ENCODE data around the gene SND1. TPM values are rescaled to one million over a fixed set of nuclear protein-coding genes. Genes with fewer than 3 reads are reported as not detected.

The SND1 gene
- total and polyA plus RNA-seq, 2 donors = 55.1 to 104 TPM

GRCh38 chr7:127858915-127859189 is 206.9 kb downstream of the SND1 start:
- H3K4me1 ChIP-seq (ENCODE audit: control insufficient read depth in 2 of 2, insufficient read depth in 2 of 2, low read length in 2 of 2) = peaks cover 8 to 11% of the 10 kb centered on the region in 2 donors
- H3K27me3 ChIP-seq (ENCODE audit: control insufficient read depth in 2 of 2, insufficient read depth in 1 of 2, low read length in 1 of 2) = peaks cover 25 to 30% of the 10 kb centered on the region in 2 donors
- no peaks in the 10 kb centered on the region for H3K9me3 ChIP-seq (ENCODE audit: control insufficient read depth in 2 of 2, insufficient read depth in 1 of 2, low read length in 1 of 2)
- no peak overlapping the region for H3K4me3 ChIP-seq (ENCODE audit: low read length in 2 of 2)
- DNase-seq (ENCODE audit: low read depth in 6 of 9, low spot score in 9 of 9) = no peak
- peaks cover 0 to 2% of the 10 kb centered on the region in 2 donors for H3K36me3 ChIP-seq (ENCODE audit: control insufficient read depth in 2 of 2, insufficient read depth in 2 of 2, low read length in 1 of 2)
- WGBS = 94% methylated on average over 1 of the region's 1 CpG
- H3K27ac ChIP-seq (ENCODE audit: low read depth in 1 of 2, low read length in 1 of 2) = no peak overlapping the region

GRCh38 chr7:127859330-127859729 is 207.3 kb downstream of the SND1 start:
- Histone ChIP-seq H3K27ac (ENCODE audit: low read depth in 1 of 2, low read length in 1 of 2) (no peak overlapping the region), H3K27me3 (ENCODE audit: control insufficient read depth in 2 of 2, insufficient read depth in 1 of 2, low read length in 1 of 2) (peaks cover 25% of the 10 kb centered on the region in 2 donors)
- 54% methylated on average over 1 of the region's 1 CpG for WGBS

GRCh38 chr7:127862525-127862924 is 210.5 kb downstream of the SND1 start:
- DNase-seq (ENCODE audit: low read depth in 6 of 9, low spot score in 9 of 9) = no peak
- 97% methylated on average over 5 of the region's 5 CpGs for WGBS
- H3K36me3 ChIP-seq (ENCODE audit: control insufficient read depth in 2 of 2, insufficient read depth in 2 of 2, low read length in 1 of 2) = peaks cover 0 to 2% of the 10 kb centered on the region in 2 donors
- no peak overlapping the region for H3K27ac ChIP-seq (ENCODE audit: low read depth in 1 of 2, low read length in 1 of 2)
- no peak overlapping the region for H3K4me3 ChIP-seq (ENCODE audit: low read length in 2 of 2)
- peaks cover 0 to 3% of the 10 kb centered on the region in 2 donors for H3K4me1 ChIP-seq (ENCODE audit: control insufficient read depth in 2 of 2, insufficient read depth in 2 of 2, low read length in 2 of 2)
- H3K9me3 ChIP-seq (ENCODE audit: control insufficient read depth in 2 of 2, insufficient read depth in 1 of 2, low read length in 1 of 2) = no peaks in the 10 kb centered on the region
- peaks cover 16 to 22% of the 10 kb centered on the region in 2 donors for H3K27me3 ChIP-seq (ENCODE audit: control insufficient read depth in 2 of 2, insufficient read depth in 1 of 2, low read length in 1 of 2)

More at GRCh38 chr7:127859330-127859729, 207.3 kb downstream of the SND1 start:
- Histone ChIP-seq H3K4me3 (ENCODE audit: low read length in 2 of 2) (no peak overlapping the region), H3K4me1 (ENCODE audit: control insufficient read depth in 2 of 2, insufficient read depth in 2 of 2, low read length in 2 of 2) (peaks cover 8 to 11% of the 10 kb centered on the region in 2 donors), H3K9me3 (ENCODE audit: control insufficient read depth in 2 of 2, insufficient read depth in 1 of 2, low read length in 1 of 2) (no peaks in the 10 kb centered on the region), H3K36me3 (ENCODE audit: control insufficient read depth in 2 of 2, insufficient read depth in 2 of 2, low read length in 1 of 2) (peaks cover 0 to 2% of the 10 kb centered on the region in 2 donors)
- no peak for DNase-seq (ENCODE audit: low read depth in 6 of 9, low spot score in 9 of 9)

GRCh38 chr7:127863082-127863481 is 211.1 kb downstream of the SND1 start:
- Histone ChIP-seq H3K27ac (ENCODE audit: low read depth in 1 of 2, low read length in 1 of 2) (no peak overlapping the region), H3K4me1 (ENCODE audit: control insufficient read depth in 2 of 2, insufficient read depth in 2 of 2, low read length in 2 of 2) (no peaks in the 10 kb centered on the region), H3K36me3 (ENCODE audit: control insufficient read depth in 2 of 2, insufficient read depth in 2 of 2, low read length in 1 of 2) (peaks cover 0 to 2% of the 10 kb centered on the region in 2 donors), H3K4me3 (ENCODE audit: low read length in 2 of 2) (no peak overlapping the region), H3K9me3 (ENCODE audit: control insufficient read depth in 2 of 2, insufficient read depth in 1 of 2, low read length in 1 of 2) (no peaks in the 10 kb centered on the region), H3K27me3 (ENCODE audit: control insufficient read depth in 2 of 2, insufficient read depth in 1 of 2, low read length in 1 of 2) (peaks cover 10 to 22% of the 10 kb centered on the region in 2 donors)
- DNase-seq (ENCODE audit: low read depth in 6 of 9, low spot score in 9 of 9) = no peak
- 96% methylated on average over 3 of the region's 3 CpGs for WGBS

GRCh38 chr7:127865466-127865865 is 213.5 kb downstream of the SND1 start:
- no peak overlapping the region for H3K4me3 ChIP-seq (ENCODE audit: low read length in 2 of 2)
- H3K27ac ChIP-seq (ENCODE audit: low read depth in 1 of 2, low read length in 1 of 2) = no peak overlapping the region
- no peaks in the 10 kb centered on the region for H3K9me3 ChIP-seq (ENCODE audit: control insufficient read depth in 2 of 2, insufficient read depth in 1 of 2, low read length in 1 of 2)
- WGBS = 65% methylated on average over 1 of the region's 1 CpG
- H3K4me1 ChIP-seq (ENCODE audit: control insufficient read depth in 2 of 2, insufficient read depth in 2 of 2, low read length in 2 of 2) = no peaks in the 10 kb centered on the region
- no peak for DNase-seq (ENCODE audit: low read depth in 6 of 9, low spot score in 9 of 9)
- peaks cover 0 to 4% of the 10 kb centered on the region in 2 donors for H3K27me3 ChIP-seq (ENCODE audit: control insufficient read depth in 2 of 2, insufficient read depth in 1 of 2, low read length in 1 of 2)
- peaks cover 0 to 2% of the 10 kb centered on the region in 2 donors for H3K36me3 ChIP-seq (ENCODE audit: control insufficient read depth in 2 of 2, insufficient read depth in 2 of 2, low read length in 1 of 2)

GRCh38 chr7:127870231-127870907 is 218.4 kb downstream of the SND1 start:
- H3K9me3 ChIP-seq (ENCODE audit: control insufficient read depth in 2 of 2, insufficient read depth in 1 of 2, low read length in 1 of 2) = no peaks in the 10 kb centered on the region
- H3K27me3 ChIP-seq (ENCODE audit: control insufficient read depth in 2 of 2, insufficient read depth in 1 of 2, low read length in 1 of 2) = peaks cover 0 to 4% of the 10 kb centered on the region in 2 donors
- H3K36me3 ChIP-seq (ENCODE audit: control insufficient read depth in 2 of 2, insufficient read depth in 2 of 2, low read length in 1 of 2) = no peaks in the 10 kb centered on the region
- WGBS = 98% methylated on average over 6 of the region's 6 CpGs
- DNase-seq (ENCODE audit: low read depth in 6 of 9, low spot score in 9 of 9) = no peak
- no peaks in the 10 kb centered on the region for H3K4me1 ChIP-seq (ENCODE audit: control insufficient read depth in 2 of 2, insufficient read depth in 2 of 2, low read length in 2 of 2)
- no peak overlapping the region for H3K4me3 ChIP-seq (ENCODE audit: low read length in 2 of 2)
- H3K27ac ChIP-seq (ENCODE audit: low read depth in 1 of 2, low read length in 1 of 2) = no peak overlapping the region

GRCh38 chr7:127871226-127871625 is 219.2 kb downstream of the SND1 start:
- 98% methylated on average over 3 of the region's 3 CpGs for WGBS
- Histone ChIP-seq H3K27me3 (ENCODE audit: control insufficient read depth in 2 of 2, insufficient read depth in 1 of 2, low read length in 1 of 2) (peaks cover 0 to under 1% of the 10 kb centered on the region in 2 donors), H3K4me1 (ENCODE audit: control insufficient read depth in 2 of 2, insufficient read depth in 2 of 2, low read length in 2 of 2) (no peaks in the 10 kb centered on the region), H3K36me3 (ENCODE audit: control insufficient read depth in 2 of 2, insufficient read depth in 2 of 2, low read length in 1 of 2) (no peaks in the 10 kb centered on the region), H3K9me3 (ENCODE audit: control insufficient read depth in 2 of 2, insufficient read depth in 1 of 2, low read length in 1 of 2) (no peaks in the 10 kb centered on the region), H3K4me3 (ENCODE audit: low read length in 2 of 2) (no peak overlapping the region), H3K27ac (ENCODE audit: low read depth in 1 of 2, low read length in 1 of 2) (no peak overlapping the region)
- no peak for DNase-seq (ENCODE audit: low read depth in 6 of 9, low spot score in 9 of 9)

GRCh38 chr7:127872122-127872521 is 220.1 kb downstream of the SND1 start:
- DNase-seq (ENCODE audit: low read depth in 6 of 9, low spot score in 9 of 9) = no peak
- 98% methylated on average over 1 of the region's 1 CpG for WGBS
- no peak overlapping the region for H3K4me3 ChIP-seq (ENCODE audit: low read length in 2 of 2)
- H3K9me3 ChIP-seq (ENCODE audit: control insufficient read depth in 2 of 2, insufficient read depth in 1 of 2, low read length in 1 of 2) = no peaks in the 10 kb centered on the region
- no peaks in the 10 kb centered on the region for H3K36me3 ChIP-seq (ENCODE audit: control insufficient read depth in 2 of 2, insufficient read depth in 2 of 2, low read length in 1 of 2)
- no peak overlapping the region for H3K27ac ChIP-seq (ENCODE audit: low read depth in 1 of 2, low read length in 1 of 2)
- H3K27me3 ChIP-seq (ENCODE audit: control insufficient read depth in 2 of 2, insufficient read depth in 1 of 2, low read length in 1 of 2) = no peaks in the 10 kb centered on the region
- no peaks in the 10 kb centered on the region for H3K4me1 ChIP-seq (ENCODE audit: control insufficient read depth in 2 of 2, insufficient read depth in 2 of 2, low read length in 2 of 2)

- Histone ChIP-seq H3K9me3 (ENCODE audit: control insufficient read depth in 2 of 2, insufficient read depth in 1 of 2, low read length in 1 of 2) (no peaks in the 10 kb centered on the region), H3K36me3 (ENCODE audit: control insufficient read depth in 2 of 2, insufficient read depth in 2 of 2, low read length in 1 of 2) (no peaks in the 10 kb centered on the region), H3K4me1 (ENCODE audit: control insufficient read depth in 2 of 2, insufficient read depth in 2 of 2, low read length in 2 of 2) (no peaks in the 10 kb centered on the region), H3K27me3 (ENCODE audit: control insufficient read depth in 2 of 2, insufficient read depth in 1 of 2, low read length in 1 of 2) (no peaks in the 10 kb centered on the region), H3K27ac (ENCODE audit: low read depth in 1 of 2, low read length in 1 of 2) (no peak overlapping the region), H3K4me3 (ENCODE audit: low read length in 2 of 2) (no peak overlapping the region)
- WGBS = 99% methylated on average over 3 of the region's 3 CpGs
- DNase-seq (ENCODE audit: low read depth in 6 of 9, low spot score in 9 of 9) = no peak
Measured at GRCh38 chr7:127873151-127873550, 221.2 kb downstream of the SND1 start.

Measured in thymus (tissue), 11 donors.